HG03108 (cell line): Measurements from ENCODE around the gene FN3KRP.

Experiments
- ATAC-seq: cut with Tn5 transposase; IDR thresholded peaks from one replicate; pipeline ENCODE4 v1.9.1; 2021; ENCODE audit warnings: moderate library complexity; ENCODE audit not compliant: unreplicated experiment

The FN3KRP gene

DNA sequence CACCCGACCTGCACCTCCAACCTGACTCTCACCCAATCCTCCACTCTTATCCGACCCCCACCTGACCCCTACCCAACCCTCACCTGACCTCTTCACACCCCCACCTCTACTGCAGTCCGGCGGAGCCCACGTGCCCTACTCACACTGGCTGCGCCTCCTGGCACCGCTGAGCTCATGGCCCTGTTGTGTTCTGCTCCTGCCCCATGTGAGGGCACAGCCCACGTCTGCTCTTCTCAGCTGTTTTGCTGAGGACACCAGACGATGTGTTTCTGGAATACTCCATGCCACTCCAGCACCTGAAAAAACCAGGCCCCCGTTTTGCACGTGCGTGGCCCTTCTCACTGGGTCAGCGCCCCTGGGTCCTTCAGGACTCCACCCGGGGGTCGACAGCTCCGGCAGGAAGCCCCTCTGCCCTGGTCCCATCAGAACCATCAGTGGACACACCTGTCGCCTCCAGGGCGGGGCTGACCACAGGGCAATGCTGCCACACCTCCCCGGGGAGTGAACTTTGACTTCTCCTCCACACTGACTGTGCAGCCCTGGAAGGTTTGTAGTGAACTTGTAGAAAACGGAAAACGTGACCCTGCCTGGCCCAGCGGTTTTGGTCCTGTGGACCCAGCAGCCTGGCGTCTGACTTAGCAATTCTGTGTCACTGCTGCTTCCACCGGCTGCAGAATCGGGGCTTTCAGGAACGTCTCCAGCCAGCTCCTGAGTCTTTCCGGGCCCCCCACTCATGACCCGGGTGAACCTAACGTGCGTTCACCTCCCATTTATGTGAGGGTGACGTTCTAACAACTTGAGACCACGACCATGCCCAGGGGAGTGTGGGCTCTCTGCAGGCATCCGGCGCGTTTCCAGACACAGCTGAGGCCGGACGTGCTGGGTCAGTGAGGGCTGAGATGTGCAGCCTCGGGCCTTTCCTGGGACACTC, 12.3 kb upstream of the FN3KRP start:
- no peak for ATAC-seq

DNA sequence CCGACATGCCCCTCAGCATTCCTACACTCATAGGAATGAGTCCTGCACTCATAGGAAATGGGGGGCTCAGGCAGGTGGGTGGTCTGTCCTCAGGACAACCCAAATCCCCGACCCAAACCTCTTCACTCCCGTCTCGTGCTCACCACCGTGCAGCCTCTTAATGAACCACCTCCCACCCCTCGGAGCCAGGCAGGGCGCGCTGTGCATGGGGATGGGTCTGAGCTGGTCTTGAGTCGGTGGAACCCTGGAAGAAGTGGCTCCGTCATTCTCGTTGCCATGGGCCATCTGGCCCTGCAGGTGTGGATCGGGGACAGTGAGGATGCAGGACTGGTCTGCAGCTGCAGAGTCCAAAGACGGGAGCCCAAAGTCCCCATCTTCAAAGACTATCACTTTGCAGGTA, 11.6 kb upstream of the FN3KRP start:
- ATAC-seq, result no peak

DNA sequence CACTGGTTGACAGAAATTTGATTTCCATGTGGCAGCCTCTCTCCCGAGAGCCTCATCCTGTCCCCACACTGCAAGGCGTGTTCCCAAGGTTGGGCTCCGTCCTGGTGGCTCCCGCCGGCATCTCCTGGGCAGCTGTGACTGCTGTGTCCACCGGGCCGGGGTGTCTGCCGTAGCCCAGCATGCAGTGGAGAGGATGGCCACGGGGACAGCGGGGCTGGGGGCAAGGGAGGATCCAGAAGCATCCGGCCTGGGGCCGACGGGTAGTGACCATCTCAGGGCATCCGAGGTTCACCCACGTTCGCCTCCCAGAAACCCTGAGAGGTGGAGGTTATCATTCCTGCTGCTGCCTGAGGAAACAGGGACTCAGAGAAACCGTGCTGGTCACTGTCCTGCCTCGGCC, 10.8 kb upstream of the FN3KRP start:
- no peak for ATAC-seq

DNA sequence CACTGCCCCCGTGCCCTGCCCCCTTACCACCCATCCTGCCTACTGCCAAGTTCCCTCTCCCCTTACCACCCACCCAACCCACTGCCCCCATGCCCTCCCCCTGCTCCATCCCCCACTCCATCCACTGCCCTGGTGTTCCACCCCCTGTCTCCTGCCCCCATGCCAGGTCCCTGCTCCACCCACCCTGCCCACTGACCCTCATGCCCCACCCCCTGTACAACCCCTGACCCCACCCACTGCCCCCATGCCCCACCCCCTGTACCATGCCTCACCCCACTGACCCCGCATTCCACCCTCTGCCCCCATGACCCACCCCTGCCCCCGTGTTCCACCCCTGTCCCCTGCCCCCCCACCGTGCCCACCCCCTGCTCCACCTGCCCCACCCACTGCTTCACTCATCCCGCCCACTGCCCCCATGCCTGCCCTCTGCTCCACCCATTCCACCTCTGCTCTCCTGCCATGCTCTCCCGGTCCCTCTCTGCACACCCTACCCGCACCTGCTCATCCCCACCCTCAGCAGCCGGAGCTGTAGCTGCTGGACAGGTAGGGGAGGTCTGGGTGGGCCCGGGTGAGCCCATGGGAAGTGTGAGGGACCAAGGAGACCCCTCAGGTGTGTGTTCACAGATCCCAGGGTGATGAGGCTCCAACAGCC, 7.4 kb upstream of the FN3KRP start:
- no peak for ATAC-seq

DNA sequence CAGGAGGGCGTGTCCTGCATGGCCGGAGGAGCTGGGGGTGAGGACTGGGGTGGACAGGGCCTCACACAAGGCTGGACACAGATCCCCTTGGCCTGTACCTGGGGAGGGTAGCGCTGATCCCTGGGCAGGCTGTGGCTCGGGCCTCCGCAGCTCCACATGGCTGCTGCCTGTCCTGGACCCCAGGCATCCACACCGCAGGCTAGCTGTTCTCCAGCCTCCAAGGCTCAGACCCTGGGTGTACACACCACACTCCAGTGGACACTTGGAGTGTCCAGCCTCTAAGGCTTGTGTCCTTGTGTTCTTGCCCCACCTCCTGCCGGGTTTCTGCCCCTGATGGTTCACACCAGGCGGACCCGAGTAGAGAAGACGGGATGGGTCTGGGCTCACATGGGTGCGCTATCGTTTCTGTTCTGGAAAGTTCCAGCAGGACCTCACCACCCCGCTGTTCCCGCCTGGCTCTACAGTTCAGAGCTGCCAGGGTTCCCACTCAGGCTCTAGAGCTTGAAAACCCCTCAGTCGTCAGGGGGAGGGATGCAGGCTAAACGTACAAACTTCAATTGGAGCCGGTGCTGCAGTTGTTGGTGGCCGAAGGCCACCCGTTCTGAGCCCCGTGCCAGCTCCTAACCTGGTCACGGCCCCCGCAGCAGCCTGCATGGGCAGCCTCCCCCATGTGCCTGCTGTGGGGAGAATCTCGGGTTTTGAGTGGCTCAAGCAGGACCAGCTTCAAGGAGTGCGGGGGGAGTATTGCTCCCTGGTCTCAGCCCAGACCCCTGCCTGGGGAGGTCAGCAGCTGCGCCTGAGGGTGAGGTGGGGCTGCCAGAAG, 6.6 kb upstream of the FN3KRP start:
- no peak for ATAC-seq

GRCh38 chr17:82710499-82711232, 5.8 kb upstream of the FN3KRP start:
- no peak for ATAC-seq

DNA sequence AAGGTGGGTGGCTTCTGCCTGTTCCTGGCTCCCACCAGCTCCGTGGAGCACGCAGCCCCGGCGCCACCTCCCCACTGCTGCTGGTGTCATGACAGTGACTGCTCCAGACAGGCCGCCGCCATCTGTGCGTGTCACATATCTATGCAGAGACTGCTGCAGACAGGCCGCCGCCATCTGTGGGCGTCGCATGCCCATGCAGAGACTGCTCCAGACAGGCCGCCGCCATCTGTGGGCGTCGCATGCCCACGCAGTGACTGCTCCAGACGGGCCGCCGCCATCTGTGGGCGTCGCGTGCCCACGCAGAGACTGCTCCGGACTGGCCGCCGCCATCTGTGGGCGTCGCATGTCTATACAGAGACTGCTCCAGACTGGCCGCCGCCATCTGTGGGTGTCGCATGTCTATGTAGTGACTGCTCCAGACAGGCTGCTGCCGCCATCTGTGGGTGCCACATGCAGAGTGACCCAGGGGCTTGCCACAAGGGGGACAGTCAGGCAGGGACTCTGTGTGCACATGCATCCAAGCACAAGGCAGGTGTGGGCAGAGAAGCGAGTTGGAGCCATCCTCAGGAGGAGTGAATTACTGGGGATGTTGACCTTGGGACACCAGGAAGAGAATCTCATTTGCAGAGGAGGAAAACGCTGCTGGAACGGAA, 3.3 kb upstream of the FN3KRP start:
- ATAC-seq, result no peak

- ATAC-seq, result no peak
Observed at GRCh38 chr17:82718986-82719685, 2.6 kb downstream of the FN3KRP start.

DNA sequence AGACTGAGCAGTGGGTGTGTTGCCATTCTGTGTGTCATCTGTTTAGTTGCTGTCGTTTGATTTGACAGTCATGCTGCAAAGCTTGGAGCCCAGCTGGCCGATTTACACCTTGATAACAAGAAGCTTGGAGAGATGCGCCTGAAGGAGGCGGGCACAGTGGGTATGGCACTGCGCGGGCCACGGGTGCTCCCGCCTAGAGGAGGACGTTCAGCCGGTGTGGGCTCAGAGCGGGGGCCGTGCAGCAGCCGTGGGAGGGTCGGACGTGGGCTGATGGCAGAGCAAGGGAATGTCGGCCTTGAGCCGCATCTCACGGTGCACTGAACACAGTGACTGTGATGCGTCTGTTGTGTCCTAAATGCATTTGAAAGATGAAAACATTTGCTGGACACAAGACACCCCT, 3.7 kb downstream of the FN3KRP start:
- ATAC-seq, result no peak

DNA sequence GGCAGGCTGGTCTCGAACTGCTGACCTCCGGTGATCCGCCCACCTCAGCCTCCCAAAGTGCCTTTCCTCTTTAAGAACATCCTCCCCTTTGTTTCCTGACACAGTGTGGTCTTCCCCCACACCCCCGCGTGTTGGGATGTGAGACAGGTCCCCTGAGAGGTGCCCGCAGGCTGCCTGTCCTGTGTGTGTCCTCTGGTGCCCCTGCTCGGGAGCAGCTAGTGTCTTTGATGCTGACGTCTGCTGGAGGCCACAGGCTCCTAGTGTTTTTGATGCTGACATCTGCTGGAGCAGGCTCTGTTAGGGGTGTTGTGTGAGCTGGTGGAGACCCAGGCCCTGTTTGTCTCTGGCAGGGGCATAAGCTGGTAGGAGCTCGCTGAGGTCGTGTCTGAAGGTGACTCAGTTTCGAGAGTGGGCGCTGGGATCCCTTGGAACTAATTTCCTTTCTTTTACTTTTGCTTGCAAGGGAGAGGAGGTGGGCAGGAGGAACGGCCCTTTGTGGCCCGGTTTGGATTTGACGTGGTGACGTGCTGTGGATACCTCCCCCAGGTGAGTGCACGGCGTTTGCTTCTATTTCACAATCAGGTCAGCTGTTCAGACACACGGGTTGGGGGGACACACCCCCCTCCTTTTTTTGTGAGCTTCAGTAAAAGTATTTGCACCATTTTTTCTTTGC, 6.0 kb downstream of the FN3KRP start:
- no peak for ATAC-seq

GRCh38 chr17:82723169-82723807, 6.8 kb downstream of the FN3KRP start:
- no peak for ATAC-seq

- ATAC-seq, result no peak
Observed at GRCh38 chr17:82726427-82726826, 9.9 kb downstream of the FN3KRP start.

- ATAC-seq, result no peak
Observed at GRCh38 chr17:82729479-82730260, 13.2 kb downstream of the FN3KRP start.

- no peak for ATAC-seq
Observed at GRCh38 chr17:82732118-82732743, 15.7 kb downstream of the FN3KRP start.

DNA sequence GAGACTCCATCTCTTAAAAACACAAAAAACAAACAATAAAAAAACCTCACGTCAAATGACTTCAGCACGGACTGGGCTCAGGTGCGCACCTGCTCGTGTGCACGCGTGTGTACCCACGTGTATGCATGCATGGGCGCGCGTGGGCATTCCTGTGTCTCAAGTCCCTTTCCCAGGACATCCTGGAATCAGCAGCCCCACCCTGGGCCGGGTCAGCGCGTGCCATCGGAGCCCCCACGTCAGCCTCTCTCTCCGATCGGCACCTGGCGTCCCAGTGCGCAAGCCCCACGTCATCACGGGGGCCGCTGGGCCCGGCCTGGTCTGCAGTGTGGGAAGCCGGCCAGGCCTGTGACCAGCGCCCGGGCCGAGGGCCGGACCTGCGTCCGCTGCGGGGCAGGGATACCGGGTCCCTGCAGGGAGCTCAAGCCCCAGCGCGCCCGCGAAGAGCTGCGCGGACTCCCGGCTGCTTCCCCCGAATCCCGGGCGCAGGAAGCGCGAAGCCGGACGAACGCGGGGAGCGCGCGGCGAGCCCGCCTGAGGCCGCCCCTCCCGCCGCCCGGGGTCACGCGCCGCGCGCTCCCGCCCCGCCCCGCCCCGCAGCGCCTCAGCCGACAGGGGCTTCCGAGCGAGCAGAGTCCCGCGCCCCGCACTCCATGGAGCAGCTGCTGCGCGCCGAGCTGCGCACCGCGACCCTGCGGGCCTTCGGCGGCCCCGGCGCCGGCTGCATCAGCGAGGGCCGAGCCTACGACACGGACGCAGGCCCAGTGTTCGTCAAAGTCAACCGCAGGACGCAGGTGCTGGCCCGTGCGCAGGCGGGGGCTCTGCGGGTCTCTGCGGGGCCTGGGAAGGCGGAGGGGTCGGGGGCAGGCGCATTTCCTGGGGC, 18.7 kb downstream of the FN3KRP start, which contains the start of gene FN3K:
FN3K (plus strand) TSS at position 629 of the 880 bp plus-strand sequence; CDS start at position 651, 22 bp downstream.
- no peak for ATAC-seq

DNA sequence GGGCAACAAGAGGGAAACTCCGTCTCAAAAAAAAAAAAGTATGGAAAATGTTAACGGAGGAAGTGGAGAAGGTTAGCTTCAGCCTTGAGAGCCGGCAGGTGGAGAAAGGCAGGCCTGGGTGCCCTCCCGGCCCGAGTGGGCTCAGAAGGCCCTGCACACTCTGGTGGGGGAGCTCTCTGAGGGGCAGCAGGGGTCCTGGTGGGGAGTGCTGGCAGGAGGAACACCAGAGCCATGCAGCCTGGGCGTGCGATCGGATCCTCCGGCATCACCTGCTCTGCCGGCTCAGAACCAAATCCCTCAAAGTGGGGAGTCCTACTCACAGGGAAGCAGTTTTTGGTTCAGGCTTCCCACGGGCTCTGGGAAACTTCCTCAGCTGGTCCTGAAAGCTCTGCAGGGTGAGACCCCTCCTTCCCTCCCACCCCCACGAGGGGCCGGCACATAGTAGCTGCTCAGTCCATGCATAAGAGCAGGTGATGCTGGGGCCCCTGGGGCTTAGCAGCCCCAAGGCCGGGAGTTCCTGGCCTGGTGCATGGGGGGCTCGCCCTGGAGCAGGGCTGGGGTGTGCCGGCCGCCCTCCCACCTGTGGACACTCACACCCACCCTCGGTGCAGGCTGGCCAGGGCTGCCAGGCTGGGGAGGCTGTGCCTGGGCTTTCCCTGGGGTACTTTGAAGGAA, 20.1 kb downstream of the FN3KRP start:
- ATAC-seq, result no peak
